Left ventricle myocardium inferior (tissue), 1 donor: ENCODE measurements around the gene ATOH7. TPM values are rescaled to one million over a fixed set of nuclear protein-coding genes. Genes with fewer than 3 reads are reported as not detected.
A peak's percentile ranks its signal among the peaks of the same experiment; 100 is the strongest.

ENCODE experiments used
- DNase-seq: peaks from one replicate; pipeline ENCODE4 v3.0.0-alpha.2; 2020
- H3K27ac ChIP-seq: fragments of 200-600 bp; replicated peaks from 2 replicates; pipeline ENCODE4 v1.8.0; 2021
- H3K27me3 ChIP-seq: fragments of 200-600 bp; 2 replicates; pipeline ENCODE4 v1.8.0; 2021; ENCODE audit warnings: low read depth
- H3K36me3 ChIP-seq: fragments of 200-600 bp; 2 replicates; pipeline ENCODE4 v1.8.0; 2021
- H3K4me1 ChIP-seq: fragments of 200-600 bp; 2 replicates; pipeline ENCODE4 v1.8.0; 2021
- H3K4me3 ChIP-seq: fragments of 200-600 bp; 2 replicates; pipeline ENCODE4 v1.8.0; 2021; ENCODE audit warnings: mild to moderate bottlenecking, moderate library complexity
- H3K9me3 ChIP-seq: fragments of 200-600 bp; replicated peaks from 2 replicates; pipeline ENCODE4 v1.8.0; 2021
- intact Hi-C: fragments of 100-400 bp; cut with micrococcal nuclease; formaldehyde crosslinking; loops from one replicate; pipeline ENCODE4 v1.11.0; 2022
- total RNA-seq: library from RNA; stranded (reverse); fragmentation: NEBNext Ultra II Directional; extraction: Animal tissue kit (Norgen Biotek cat#: 25700); gene quantifications from one replicate; pipeline ENCODE4 v1.2.1, GENCODE V29; 2021
- TF ChIP-seq, protein P1 (sequence below): fragments of 200-600 bp; IDR thresholded peaks from 2 replicates; pipeline ENCODE4 v1.8.0; 2021; ENCODE audit warnings: antibody characterized with exemption, mild to moderate bottlenecking, borderline replicate concordance
- donor health status: DM: no; HTN: yes; CAD: no; lungs with severe emphysema.

The ATOH7 gene
- total RNA-seq, 1 donor from 2014 or later = not detected

DNA sequence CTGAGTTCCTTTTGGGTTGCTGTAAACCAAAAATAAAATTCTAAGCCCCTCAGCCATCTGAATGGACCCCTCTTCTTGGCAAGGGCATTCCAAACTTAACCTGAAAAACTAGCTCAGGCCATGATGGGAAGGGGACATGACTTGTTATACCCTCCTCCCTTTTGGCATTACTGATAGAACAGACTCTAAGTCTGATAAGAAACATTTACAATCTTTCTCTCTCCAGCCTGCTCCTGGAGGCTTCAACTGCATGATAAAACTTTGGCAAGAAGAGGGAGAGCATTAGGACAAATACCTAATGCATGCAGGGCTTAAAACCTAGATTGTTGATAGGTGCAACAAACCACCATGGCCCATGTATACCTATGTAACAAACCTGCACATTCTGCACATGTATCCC is 40.9 kb upstream of the ATOH7 start:
- TF ChIP-seq, protein P1, sequence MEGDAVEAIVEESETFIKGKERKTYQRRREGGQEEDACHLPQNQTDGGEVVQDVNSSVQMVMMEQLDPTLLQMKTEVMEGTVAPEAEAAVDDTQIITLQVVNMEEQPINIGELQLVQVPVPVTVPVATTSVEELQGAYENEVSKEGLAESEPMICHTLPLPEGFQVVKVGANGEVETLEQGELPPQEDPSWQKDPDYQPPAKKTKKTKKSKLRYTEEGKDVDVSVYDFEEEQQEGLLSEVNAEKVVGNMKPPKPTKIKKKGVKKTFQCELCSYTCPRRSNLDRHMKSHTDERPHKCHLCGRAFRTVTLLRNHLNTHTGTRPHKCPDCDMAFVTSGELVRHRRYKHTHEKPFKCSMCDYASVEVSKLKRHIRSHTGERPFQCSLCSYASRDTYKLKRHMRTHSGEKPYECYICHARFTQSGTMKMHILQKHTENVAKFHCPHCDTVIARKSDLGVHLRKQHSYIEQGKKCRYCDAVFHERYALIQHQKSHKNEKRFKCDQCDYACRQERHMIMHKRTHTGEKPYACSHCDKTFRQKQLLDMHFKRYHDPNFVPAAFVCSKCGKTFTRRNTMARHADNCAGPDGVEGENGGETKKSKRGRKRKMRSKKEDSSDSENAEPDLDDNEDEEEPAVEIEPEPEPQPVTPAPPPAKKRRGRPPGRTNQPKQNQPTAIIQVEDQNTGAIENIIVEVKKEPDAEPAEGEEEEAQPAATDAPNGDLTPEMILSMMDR = no peak
- H3K27ac ChIP-seq = no peak overlapping the region
- peaks cover 9% of the 10 kb centered on the region for H3K9me3 ChIP-seq
- H3K36me3 ChIP-seq = no peaks in the 10 kb centered on the region
- no peak overlapping the region for H3K4me3 ChIP-seq
- no peaks in the 10 kb centered on the region for H3K27me3 ChIP-seq
- intact Hi-C loops = no loop called here
- no peak for DNase-seq
- no peaks in the 10 kb centered on the region for H3K4me1 ChIP-seq

DNA sequence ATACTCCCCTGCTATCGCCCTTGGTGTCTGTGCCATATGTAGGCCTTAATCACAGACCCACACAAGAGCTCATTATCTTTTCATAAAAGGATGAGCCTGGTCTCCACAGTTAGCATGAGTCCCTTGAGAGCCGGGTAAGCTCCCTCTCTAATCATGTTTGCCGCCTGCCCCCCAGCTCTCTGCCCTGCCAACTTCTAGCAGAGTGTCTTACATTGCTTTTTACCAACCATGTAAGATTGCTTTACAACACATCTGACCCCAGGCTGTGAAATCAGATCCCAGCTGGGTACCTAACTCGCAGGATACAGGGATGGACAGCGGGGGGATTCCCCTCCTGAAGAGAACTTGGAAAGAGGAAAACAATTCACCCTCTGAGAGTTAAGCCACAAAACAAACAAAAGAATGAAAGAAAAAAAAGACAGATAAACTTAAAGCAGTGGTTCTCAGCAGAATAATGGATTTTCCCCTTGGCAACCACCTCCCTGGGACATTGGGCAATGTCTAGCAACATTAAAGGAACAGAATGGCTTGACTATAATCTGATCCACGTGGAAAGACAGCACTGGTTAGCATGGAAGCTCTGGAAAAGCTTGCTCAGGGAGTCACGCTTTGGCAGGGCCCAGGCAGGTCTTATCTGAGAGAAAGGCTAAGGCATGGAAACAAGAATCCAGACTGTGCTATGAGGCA is 39.4 kb upstream of the ATOH7 start:
- Histone ChIP-seq H3K4me3 (no peak overlapping the region), H3K27ac (peak overlapping the region; percentile 33), H3K27me3 (no peaks in the 10 kb centered on the region), H3K4me1 (no peaks in the 10 kb centered on the region), H3K36me3 (no peaks in the 10 kb centered on the region), H3K9me3 (no peaks in the 10 kb centered on the region)
- intact Hi-C loops = no loop called here
- TF ChIP-seq, protein P1 = no peak
- no peak for DNase-seq

DNA sequence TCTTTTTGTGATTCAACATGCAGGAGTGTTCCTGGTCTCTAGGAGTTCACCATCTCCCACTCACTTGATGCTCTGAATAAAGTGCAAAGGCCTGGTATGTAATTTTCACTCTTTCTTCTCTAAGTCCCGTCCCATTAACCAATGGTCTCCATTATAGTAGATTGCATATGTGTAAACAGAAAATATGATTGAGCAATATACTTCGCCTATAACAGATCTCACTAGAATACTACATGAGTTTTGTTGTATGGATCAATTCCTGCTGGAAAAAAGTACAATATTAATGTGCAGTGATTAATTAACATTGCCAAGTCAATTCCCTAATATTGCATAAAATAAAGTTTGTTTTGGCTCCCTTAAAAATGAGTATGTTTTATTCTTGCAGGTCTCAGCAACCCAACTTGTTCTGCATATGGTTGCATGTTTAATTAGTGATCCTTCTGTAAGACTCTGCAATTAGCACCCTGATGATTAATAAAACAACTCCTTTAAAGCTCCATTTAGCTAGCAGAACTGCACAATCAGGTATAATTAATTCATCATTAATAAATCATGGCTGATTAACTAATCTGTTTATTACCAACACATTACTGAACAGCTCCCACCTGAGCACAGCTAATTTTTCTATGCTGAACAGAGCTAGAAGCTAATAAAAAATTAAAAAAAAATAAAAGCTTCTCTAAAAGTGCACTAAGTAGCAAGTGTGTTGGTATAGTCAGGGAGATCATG is 37.8 kb upstream of the ATOH7 start:
- intact Hi-C loops = no loop called here
- Histone ChIP-seq H3K27ac (no peak overlapping the region), H3K4me1 (no peaks in the 10 kb centered on the region), H3K27me3 (no peaks in the 10 kb centered on the region), H3K36me3 (no peaks in the 10 kb centered on the region), H3K4me3 (no peak overlapping the region), H3K9me3 (peaks cover 9% of the 10 kb centered on the region)
- TF ChIP-seq, protein P1 = no peak
- DNase-seq = no peak

DNA sequence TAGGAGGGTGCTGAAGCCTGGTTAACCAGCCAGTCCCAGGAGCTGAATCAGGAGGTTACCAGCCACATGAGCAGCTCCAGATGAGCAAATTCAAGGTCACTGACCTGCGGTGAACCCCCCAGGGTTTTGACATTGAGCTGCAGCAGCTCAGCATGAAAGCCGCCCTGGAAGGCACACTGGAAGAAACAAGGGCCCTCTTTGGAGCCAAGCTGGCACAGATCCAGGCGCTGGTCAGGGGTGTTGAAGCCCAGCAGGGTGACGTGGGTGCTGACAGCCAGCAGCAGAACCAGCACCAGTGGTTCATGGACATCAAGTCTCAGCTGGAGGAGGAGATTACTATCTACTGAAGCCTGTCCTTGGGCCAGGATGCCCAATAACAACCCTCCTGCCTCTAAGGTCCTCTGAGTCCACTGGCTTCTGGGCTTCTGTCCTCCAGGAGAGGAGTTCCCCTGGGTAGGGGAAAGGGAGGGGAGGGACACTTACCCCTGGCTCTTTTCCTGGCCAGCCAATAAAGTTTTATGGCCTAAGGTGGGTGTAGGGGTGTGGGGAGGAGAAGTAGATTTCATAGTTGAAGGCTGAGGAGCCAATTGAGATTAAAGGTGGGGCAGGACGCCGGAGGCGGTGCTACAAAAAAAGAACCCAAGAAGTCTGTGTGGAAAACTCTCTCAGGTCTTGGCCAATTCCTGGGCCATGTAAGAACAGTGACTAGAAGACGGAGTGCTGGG is 29.4 kb upstream of the ATOH7 start:
- peak overlapping the region; percentile 63 for H3K27ac ChIP-seq
- H3K4me3 ChIP-seq = no peak overlapping the region
- DNase-seq = peak; percentile 76
- TF ChIP-seq, protein P1 = no peak
- peaks cover 10% of the 10 kb centered on the region for H3K9me3 ChIP-seq
- H3K4me1 ChIP-seq = peaks cover 23% of the 10 kb centered on the region
- H3K36me3 ChIP-seq = no peaks in the 10 kb centered on the region
- H3K27me3 ChIP-seq = no peaks in the 10 kb centered on the region
- intact Hi-C loops = no loop called here

DNA sequence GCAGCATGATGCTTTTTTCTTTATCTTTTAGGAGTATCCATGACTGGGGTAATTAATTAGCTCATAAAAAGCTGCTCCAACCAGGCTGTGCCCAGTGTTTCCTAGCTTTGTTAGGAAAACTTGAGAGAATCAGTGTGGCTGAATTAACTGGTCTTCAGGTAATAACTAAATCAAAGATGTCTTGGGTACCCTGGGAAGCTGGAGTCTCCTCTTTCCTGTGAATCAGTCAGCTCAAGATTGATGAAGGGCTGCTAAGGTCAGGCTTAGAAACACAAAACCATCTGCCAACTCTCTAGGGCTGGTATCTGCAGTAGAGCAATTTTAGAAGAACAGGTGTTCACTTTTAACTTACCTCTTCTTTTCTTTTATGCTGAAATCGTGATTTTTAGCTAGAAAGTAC is 21.4 kb upstream of the ATOH7 start:
- Histone ChIP-seq H3K9me3 (no peaks in the 10 kb centered on the region), H3K27me3 (no peaks in the 10 kb centered on the region), H3K4me3 (no peak overlapping the region), H3K27ac (no peak overlapping the region), H3K4me1 (peaks cover 14% of the 10 kb centered on the region), H3K36me3 (no peaks in the 10 kb centered on the region)
- intact Hi-C loops = no loop called here
- TF ChIP-seq, protein P1 = no peak
- DNase-seq = no peak
